Adrenal gland (tissue), 5 donors: ENCODE data around the gene ADCY4.

Experiments used
- CTCF ChIP-seq, 6 experiments: fragments of 450-650 bp in 4 of 6; fragments of 200-600 bp in 2 of 6; sonication (generic) in 1 of 6; IDR thresholded peaks; 1 replicate in 5 of 6; 2 replicates in 1 of 6; pipeline versions ENCODE4 v1.5.1 to v1.8.0; 2016 to 2021; ENCODE audit warnings: antibody characterized with exemption in 6 of 6, mild to moderate bottlenecking in 2 of 6, moderate library complexity in 1 of 6
- POLR2A ChIP-seq, 2 donors: fragments of 450-650 bp; IDR thresholded peaks; one replicate each; pipeline ENCODE4 v1.6.1; 2017; ENCODE audit warnings: antibody characterized with exemption in 2 of 2, mild to moderate bottlenecking in 2 of 2, moderate library complexity in 1 of 2
- donor health status: DM: no; HTN: no; CAD: no.

DNA sequence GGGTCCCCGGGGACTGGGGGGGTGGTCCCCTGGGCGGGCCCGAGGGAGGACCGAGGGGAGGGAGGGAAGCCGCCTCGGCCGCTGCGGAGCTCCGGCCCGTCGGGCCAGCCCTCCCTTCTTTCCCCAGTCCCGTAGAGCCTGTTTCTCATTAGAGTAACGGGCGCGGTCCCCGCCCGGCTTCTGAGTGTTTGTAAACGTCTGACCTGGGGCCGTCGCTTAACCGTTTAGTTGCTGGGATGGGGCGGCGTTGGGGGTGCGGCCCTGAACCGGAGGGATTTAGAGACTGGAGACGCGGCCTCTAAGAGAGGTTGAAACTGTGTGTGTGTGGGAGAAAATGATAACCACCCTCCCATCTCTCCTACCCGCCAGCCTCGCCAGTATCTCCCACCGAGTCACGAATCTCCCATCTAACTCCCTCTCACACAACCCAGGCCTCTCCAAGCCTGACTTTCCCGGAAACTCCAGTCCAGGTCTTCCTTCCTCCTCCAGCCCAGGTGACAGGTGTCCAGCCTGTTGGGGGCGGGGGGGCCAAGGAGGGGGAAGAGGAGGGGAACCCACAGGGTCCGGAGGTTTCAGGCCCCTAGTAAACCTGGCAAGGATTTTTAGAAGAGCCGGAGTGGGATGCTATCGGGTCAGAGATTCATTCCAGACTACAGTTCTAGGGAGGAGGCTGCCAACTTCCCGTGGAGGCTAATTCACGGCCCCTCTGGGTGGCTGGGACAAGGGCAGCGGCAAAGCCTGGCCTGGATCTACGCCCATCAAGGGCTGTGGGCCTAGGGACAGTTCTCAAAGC lies 32.0 kb upstream of the ADCY4 start:
- TF ChIP-seq CTCF (IDR thresholded peaks at IDR 0.05) (peak in 1 of 6 experiments; percentile 3), POLR2A (IDR thresholded peaks at IDR 0.05) (peak in 1 of 2 donors; percentile 73)
